HepG2 (cell line): Measurements from ENCODE around the gene TAOK3. TPM values are rescaled to one million over a fixed set of nuclear protein-coding genes. Genes with fewer than 3 reads are reported as not detected.

Experiments used
- ATAC-seq: fragments of 200-7000 bp; cut with Tn5 transposase; 3 replicates; pipeline ENCODE4 v1.9.1; 2020; ENCODE audit warnings: mild to moderate bottlenecking, moderate library complexity
- BruUV-seq: library from RNA; stranded (reverse); fragments of 400-500 nt; replicated peaks from 2 replicates; lab custom pipeline; 2021; lab: Mats Ljungman, UMichigan
- CTCF ChIA-PET: fragments of 300-600 bp; formaldehyde crosslinking; extraction: SDS; loops from one replicate; lab custom pipeline; 2021; ENCODE audit warnings: low total read pairs, inconsistent platforms, low intra/inter-chr PET ratio; lab: Yijun Ruan, JAX
- POLR2A ChIA-PET: fragments of 350-600 bp; sonication (Branson Sonifier 250); formaldehyde crosslinking; loops from one replicate; lab custom pipeline; 2020; ENCODE audit warnings: antibody characterized with exemption, inconsistent platforms; lab: Yijun Ruan, JAX
- DNase-seq: peaks from one replicate; pipeline ENCODE4 v3.0.0-alpha.2; 2015; ENCODE audit warnings: low spot score
- FAIRE-seq: peaks from 3 replicates; lab custom pipeline; 2011; peaks lifted over from hg19 to GRCh38; lab: Jason Lieb, UNC
- H2AFZ ChIP-seq: one replicate; pipeline ENCODE4 v1.6.1; 2011; ENCODE audit warnings: low read length, inconsistent platforms
- H3K27ac ChIP-seq: fragments of 300-600 bp; 3 replicates; pipeline ENCODE4 v1.8.0; 2011; ENCODE audit warnings: mixed run types, mild to moderate bottlenecking, mixed read lengths, low read length, inconsistent platforms; ENCODE audit not compliant: insufficient read depth; ENCODE audit errors: extremely low read length
- H3K27me3 ChIP-seq, 2 experiments: fragments of 200-600 bp in 1 of 2; 2 replicates in 1 of 2; 3 replicates in 1 of 2; pipeline versions ENCODE4 v1.6.0 to v1.8.0; 2011; ENCODE audit warnings: low read length in 2 of 2, mild to moderate bottlenecking in 2 of 2, moderate library complexity in 2 of 2, inconsistent platforms in 1 of 2; ENCODE audit not compliant: insufficient read depth in 2 of 2, control insufficient read depth in 1 of 2
- H3K36me3 ChIP-seq, 2 experiments: fragments of 200-600 bp in 1 of 2; replicated peaks in 1 of 2; 2 replicates in 1 of 2; 3 replicates in 1 of 2; pipeline versions ENCODE4 v1.5.1 to v1.8.0; 2011; ENCODE audit warnings: low read length in 2 of 2, inconsistent platforms in 1 of 2; ENCODE audit not compliant: insufficient read depth in 2 of 2, control insufficient read depth in 1 of 2
- H3K4me1 ChIP-seq: 2 replicates; pipeline ENCODE4 v1.5.1; 2012; ENCODE audit warnings: low read length, inconsistent platforms; ENCODE audit not compliant: insufficient read depth
- H3K4me2 ChIP-seq: 2 replicates; pipeline ENCODE4 v1.6.0; 2011; ENCODE audit warnings: low read depth, low read length, inconsistent platforms
- H3K4me3 ChIP-seq, 3 experiments: fragments of 200-600 bp in 1 of 3; sonication (generic), shearing (Covaris generic) in 1 of 3; replicated peaks in 1 of 3; 2 replicates each; pipeline ENCODE4 v1.5.1; 2011 to 2016; ENCODE audit warnings: low read length in 3 of 3, inconsistent platforms in 2 of 3, low read depth in 2 of 3, mild to moderate bottlenecking in 2 of 3, control low read depth in 1 of 3, mixed read lengths in 1 of 3; ENCODE audit not compliant: insufficient read depth in 1 of 3
- H3K79me2 ChIP-seq: one replicate; pipeline ENCODE4 v1.6.1; 2011; ENCODE audit warnings: low read length, inconsistent platforms; ENCODE audit not compliant: insufficient read depth
- H3K9ac ChIP-seq: 2 replicates; pipeline ENCODE4 v1.6.0; 2011; ENCODE audit warnings: mild to moderate bottlenecking, low read depth, low read length, inconsistent platforms; ENCODE audit not compliant: insufficient read depth
- H3K9me3 ChIP-seq: 2 replicates; pipeline ENCODE4 v1.5.1; 2012; ENCODE audit warnings: mild to moderate bottlenecking, low read length
- H4K20me1 ChIP-seq: 2 replicates; pipeline ENCODE4 v1.6.0; 2011; ENCODE audit warnings: inconsistent platforms, mild to moderate bottlenecking, low read length, moderate library complexity; ENCODE audit not compliant: insufficient read depth
- ASH2L ChIP-seq: fragments of 300-600, 200-600 bp; sonication (generic); IDR thresholded peaks from 2 replicates; pipeline ENCODE4 v1.7.0; 2017; ENCODE audit warnings: low read depth, mild to moderate bottlenecking, moderate library complexity, mixed read lengths, low read length; ENCODE audit not compliant: insufficient read length
- CENPX ChIP-seq: sonication (generic); formaldehyde crosslinking; IDR thresholded peaks from 2 replicates; pipeline ENCODE4 v1.9.0; 2021; ENCODE audit warnings: mild to moderate bottlenecking, missing genetic modification reagents, moderate library complexity
- FOXO1 ChIP-seq: sonication (generic); formaldehyde crosslinking; IDR thresholded peaks from 2 replicates; pipeline ENCODE4 v1.4.0; 2020; ENCODE audit warnings: missing genetic modification reagents
- HIVEP1 ChIP-seq: sonication (generic); formaldehyde crosslinking; IDR thresholded peaks from 2 replicates; pipeline ENCODE4 v1.4.0; 2020; ENCODE audit warnings: mild to moderate bottlenecking, missing genetic modification reagents
- HMGXB4 ChIP-seq, 2 experiments: sonication (generic) in 1 of 2; formaldehyde crosslinking in 1 of 2; IDR thresholded peaks; 2 replicates each; pipeline versions ENCODE4 v1.4.0 to v1.6.1; 2018 to 2020; ENCODE audit warnings: missing genetic modification reagents in 2 of 2, borderline replicate concordance in 1 of 2, low read depth in 1 of 2, mild to moderate bottlenecking in 1 of 2, missing biosample characterization in 1 of 2
- MED1 ChIP-seq: sonication (generic); formaldehyde crosslinking; IDR thresholded peaks from 2 replicates; pipeline ENCODE4 v1.4.0; 2020; ENCODE audit warnings: missing genetic modification reagents
- MED13 ChIP-seq: sonication (generic); formaldehyde crosslinking; IDR thresholded peaks from 2 replicates; pipeline ENCODE4 v1.5.0; 2020; ENCODE audit warnings: missing genetic modification reagents
- SNRNP70 ChIP-seq: fragments of 200-400 bp; formaldehyde crosslinking; IDR thresholded peaks from 2 replicates; pipeline ENCODE4 v1.6.1; 2017; ENCODE audit warnings: mild to moderate bottlenecking, low read depth, low read length, moderate library complexity
- TCF7L2 ChIP-seq: IDR thresholded peaks from 2 replicates; pipeline ENCODE4 v1.6.1; 2011; ENCODE audit warnings: mild to moderate bottlenecking, low read depth, low read length, moderate library complexity
- ZNF18 ChIP-seq: sonication (generic); formaldehyde crosslinking; IDR thresholded peaks from 2 replicates; pipeline ENCODE4 v1.8.0; 2022; ENCODE audit warnings: mild to moderate bottlenecking, missing genetic modification reagents; ENCODE audit not compliant: insufficient replicate concordance
- ZNF225 ChIP-seq: sonication (generic); formaldehyde crosslinking; IDR thresholded peaks from 2 replicates; pipeline ENCODE4 v1.4.0; 2020; ENCODE audit warnings: mild to moderate bottlenecking, missing genetic modification reagents
- ZNF775 ChIP-seq: sonication (generic); formaldehyde crosslinking; IDR thresholded peaks from 2 replicates; pipeline ENCODE4 v1.4.0; 2020; ENCODE audit warnings: missing genetic modification reagents, mild to moderate bottlenecking, moderate library complexity, borderline replicate concordance
- ZNF781 ChIP-seq: sonication (generic); formaldehyde crosslinking; IDR thresholded peaks from 2 replicates; pipeline ENCODE4 v1.5.1; 2020; ENCODE audit warnings: borderline replicate concordance, mild to moderate bottlenecking, missing genetic modification reagents; ENCODE audit errors: not compliant biosample characterization
- ZNF883 ChIP-seq: sonication (generic); formaldehyde crosslinking; IDR thresholded peaks from 2 replicates; pipeline ENCODE4 v1.5.1; 2020; ENCODE audit warnings: mild to moderate bottlenecking, missing genetic modification reagents; ENCODE audit errors: not compliant biosample characterization
- ZSCAN21 ChIP-seq: sonication (generic); formaldehyde crosslinking; IDR thresholded peaks from 2 replicates; pipeline ENCODE4 v1.8.0; 2022; ENCODE audit warnings: mild to moderate bottlenecking, missing genetic modification reagents, moderate library complexity, borderline replicate concordance
- ZSCAN31 ChIP-seq: sonication (generic); formaldehyde crosslinking; IDR thresholded peaks from 2 replicates; pipeline ENCODE4 v1.5.0; 2020; ENCODE audit warnings: low read depth, mild to moderate bottlenecking, missing genetic modification reagents
- WGBS: methylation state at CpG from one replicate; pipeline ENCODE4 v1.1.6; 2017; ENCODE audit warnings: low lambda C conversion rate; 5-methylcytosine and 5-hydroxymethylcytosine counted together
- in situ Hi-C: cut with HindIII; loops from 2 replicates; pipeline ENCODE4 v1.10.0; 2017; ENCODE audit warnings: low pct_unique_long_range_greater_than_20kb; ENCODE audit not compliant: extremely low pct_ligation_motif_present
- intact Hi-C: fragments of 100-400 bp; cut with micrococcal nuclease; formaldehyde crosslinking; loops from one replicate; pipeline ENCODE4 v1.10.0; 2022; ENCODE audit not compliant: unreplicated experiment
- polyA plus RNA-seq, 8 experiments: library from polyadenylated mRNA; depleted of rRNA in 3 of 8; stranded (reverse) in 7 of 8; unstranded in 1 of 8; fragments of >200 nt; fragmentation: Illumina TruSeq in 4 of 8; extraction: Trizol in 4 of 8; gene quantifications; 2 replicates each; pipeline versions ENCODE4 v1.2.1 to v1.2.3, GENCODE V29; 2011 to 2016; ENCODE audit warnings: low read depth in 4 of 8, missing spikeins in 1 of 8, mixed read lengths in 1 of 8; ENCODE audit not compliant: insufficient read depth in 1 of 8
- total RNA-seq, 5 experiments: library from RNA; depleted of rRNA; stranded (reverse); fragments of >200 nt; fragmentation: Illumina TruSeq; extraction: Trizol; gene quantifications; 2 replicates each; pipeline ENCODE4 v1.2.3, GENCODE V29; 2016; ENCODE audit warnings: low read depth in 1 of 5

Gene TAOK3
- total and polyA plus RNA-seq, 2 of the 13 experiments (the other 11 are each of a cell fraction or from before 2014, with no cell fraction given), result 10.4 to 12.3 TPM

- no peak for TF ChIP-seq SNRNP70
These were observed 36.6 kb downstream of the TAOK3 start (continued) for GRCh38 chr12:118336123-118336522.

- WGBS, result 98% methylated on average over 4 of the region's 4 CpGs
- ChIA-PET CTCF (no interaction called here), POLR2A (no interaction called here)
- no peaks in the 10 kb centered on the region for H3K27me3 ChIP-seq
- H3K27ac ChIP-seq, result no peak overlapping the region
- H3K79me2 ChIP-seq, result peaks cover 2% of the 10 kb centered on the region
- intact Hi-C loops, result no loop called here
- no peak overlapping the region for H3K9ac ChIP-seq
- no peaks in the 10 kb centered on the region for H3K9me3 ChIP-seq
- ATAC-seq, result no peak
- H4K20me1 ChIP-seq, result no peaks in the 10 kb centered on the region
- H3K4me1 ChIP-seq, result peaks cover 5% of the 10 kb centered on the region; the same call in 1 of the 2 replicates
- H3K4me3 ChIP-seq, result no peak overlapping the region
- H3K4me2 ChIP-seq, result no peak overlapping the region
- no peak for FAIRE-seq
- no peak overlapping the region for H2AFZ ChIP-seq
- no peak for TF ChIP-seq ASH2L
- TF ChIP-seq CENPX, result no peak
- no peak for TF ChIP-seq TCF7L2
- TF ChIP-seq ZNF18 (CRISPR knock-in tag), result no peak
- no peak for TF ChIP-seq MED13 (CRISPR knock-in tag)
- no peak for TF ChIP-seq MED1 (CRISPR knock-in tag)
- TF ChIP-seq SNRNP70, result no peak
- no peak for TF ChIP-seq ZSCAN31
- no peak for TF ChIP-seq FOXO1
- no peak for TF ChIP-seq HIVEP1 (CRISPR knock-in tag)
- TF ChIP-seq ZNF883 (CRISPR knock-in tag), result no peak
- TF ChIP-seq ZNF225 (CRISPR knock-in tag), result no peak
- no peak for TF ChIP-seq ZSCAN21 (CRISPR knock-in tag)
- no peak for TF ChIP-seq ZNF781 (CRISPR knock-in tag)
- TF ChIP-seq ZNF775 (CRISPR knock-in tag), result no peak
- no peak for TF ChIP-seq HMGXB4 (CRISPR knock-in tag; IDR thresholded peaks at IDR 0.05; ENCODE audit: borderline replicate concordance in 1 of 2, low read depth in 1 of 2)
- in situ Hi-C loops, result no loop called here
- DNase-seq, result no peak
- BruUV-seq, result no TSS peak
- H3K36me3 ChIP-seq, result no peaks in the 10 kb centered on the region
These were observed 37.7 kb downstream of the TAOK3 start for GRCh38 chr12:118334939-118335567.
